H1 (cell line): ENCODE results near the gene ACYP1. TPM values are rescaled to one million over a fixed set of nuclear protein-coding genes. Genes with fewer than 3 reads are reported as not detected.

Experiments
- PHF8 ChIP-seq: fragments of 200-600 bp; sonication (generic); conservative IDR thresholded peaks from 2 replicates; pipeline ENCODE4 v1.7.1; 2012; ENCODE audit warnings: low read depth, mild to moderate bottlenecking, inconsistent platforms, low read length, moderate library complexity
- polyA plus RNA-seq, 7 experiments: library from polyadenylated mRNA; depleted of rRNA in 3 of 7; stranded (reverse) in 5 of 7; unstranded in 2 of 7; fragments of >200 nt in 5 of 7; fragments of 200-250 nt in 2 of 7; gene quantifications; 1 replicate in 5 of 7; 2 replicates in 1 of 7; 4 replicates in 1 of 7; pipeline versions ENCODE4 v1.2.1 to v1.2.3, GENCODE V29; 2011 to 2013; ENCODE audit warnings: missing spikeins in 2 of 7, mixed read lengths in 2 of 7
- total RNA-seq: library from RNA; stranded (reverse); fragmentation: NEBNext Ultra II Directional; extraction: Animal tissue kit (Norgen Biotek cat#: 25700); gene quantifications from 2 replicates; pipeline ENCODE4 v1.2.1, GENCODE V29; 2021

The ACYP1 gene
- total and polyA plus RNA-seq, 2 of the 8 experiments (the other 6 are each of a cell fraction or from before 2014, with no cell fraction given), result 22.3 to 24.8 TPM

DNA sequence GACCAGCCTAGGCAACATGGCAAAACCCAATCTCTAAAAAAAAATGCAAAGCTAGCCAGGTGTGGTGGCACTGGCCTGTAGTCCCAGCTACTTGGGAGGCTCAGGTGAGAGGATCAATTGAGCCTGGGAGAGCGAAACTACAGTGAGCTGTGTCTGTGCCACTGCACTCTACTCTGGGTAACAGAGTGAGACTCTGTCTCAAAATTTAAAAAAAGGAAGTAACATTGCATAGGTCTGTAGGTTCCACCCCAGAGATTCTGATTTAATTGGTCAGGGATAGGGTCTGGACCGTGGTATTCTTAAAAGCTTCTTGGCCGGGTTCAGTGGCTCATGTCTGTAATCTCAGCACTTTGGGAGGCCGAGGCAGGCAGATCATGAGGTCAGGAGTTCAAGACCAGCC lies 31.9 kb upstream of the ACYP1 start (continued):
- TF ChIP-seq PHF8, result no peak
